Measurements from ENCODE around the gene NUAK2. TPM values are rescaled to one million over a fixed set of nuclear protein-coding genes. Genes with fewer than 3 reads are reported as not detected.
A peak's percentile ranks its signal among the peaks of the same experiment; 100 is the strongest.

The NUAK2 gene
- total RNA-seq, 1 experiment from 2014 or later = 25.7 TPM

- Histone ChIP-seq H3K27me3 (replicated peaks; ENCODE audit: control insufficient read depth, insufficient read depth, low read length) (no peaks in the 10 kb centered on the region), H3K36me3 (ENCODE audit: control insufficient read depth, insufficient read depth, low read length) (no peaks in the 10 kb centered on the region), H3K4me1 (peaks cover 85% of the 10 kb centered on the region), H3K9me3 (no peaks in the 10 kb centered on the region), H3K4me3 (ENCODE audit: low read depth, low read length) (no peak overlapping the region)
- peaks cover 29% of the 10 kb centered on the region for H3K36me3 Mint-ChIP-seq (ENCODE audit: insufficient read depth, unreplicated experiment)
- no peaks in the 10 kb centered on the region for H3K9me3 Mint-ChIP-seq (ENCODE audit: unreplicated experiment)
- peaks cover 51% of the 10 kb centered on the region for H3K4me1 Mint-ChIP-seq (ENCODE audit: low read depth, unreplicated experiment)
- CTCF ChIA-PET = interaction anchor here (1.2 to 1.8 kb wide), 3 partner anchors 10 to 22 kb away, joined by 5 to 17 read pairs (median 12); no protein-coding TSS in a partner anchor
- POLR2A ChIA-PET = interaction anchor here (0.5 to 2.4 kb wide), 4 partner anchors 10 to 191 kb away, joined by 3 to 12 read pairs (median 6); partner anchors contain the start of gene NUAK2
- intact Hi-C loops (cut with micrococcal nuclease; ENCODE audit: unreplicated experiment) = no loop called here
- H3K27me3 Mint-ChIP-seq (ENCODE audit: insufficient read depth, unreplicated experiment) = no peaks in the 10 kb centered on the region
- H3K27ac Mint-ChIP-seq (ENCODE audit: unreplicated experiment) = peak overlapping the region; percentile 97
- BruUV-seq (replicated peaks) = TSS peak; percentile 56
- peak overlapping the region; percentile 46 for H3K4me3 Mint-ChIP-seq (ENCODE audit: unreplicated experiment)
- no peak for DNase-seq
- TF ChIP-seq, protein P1, sequence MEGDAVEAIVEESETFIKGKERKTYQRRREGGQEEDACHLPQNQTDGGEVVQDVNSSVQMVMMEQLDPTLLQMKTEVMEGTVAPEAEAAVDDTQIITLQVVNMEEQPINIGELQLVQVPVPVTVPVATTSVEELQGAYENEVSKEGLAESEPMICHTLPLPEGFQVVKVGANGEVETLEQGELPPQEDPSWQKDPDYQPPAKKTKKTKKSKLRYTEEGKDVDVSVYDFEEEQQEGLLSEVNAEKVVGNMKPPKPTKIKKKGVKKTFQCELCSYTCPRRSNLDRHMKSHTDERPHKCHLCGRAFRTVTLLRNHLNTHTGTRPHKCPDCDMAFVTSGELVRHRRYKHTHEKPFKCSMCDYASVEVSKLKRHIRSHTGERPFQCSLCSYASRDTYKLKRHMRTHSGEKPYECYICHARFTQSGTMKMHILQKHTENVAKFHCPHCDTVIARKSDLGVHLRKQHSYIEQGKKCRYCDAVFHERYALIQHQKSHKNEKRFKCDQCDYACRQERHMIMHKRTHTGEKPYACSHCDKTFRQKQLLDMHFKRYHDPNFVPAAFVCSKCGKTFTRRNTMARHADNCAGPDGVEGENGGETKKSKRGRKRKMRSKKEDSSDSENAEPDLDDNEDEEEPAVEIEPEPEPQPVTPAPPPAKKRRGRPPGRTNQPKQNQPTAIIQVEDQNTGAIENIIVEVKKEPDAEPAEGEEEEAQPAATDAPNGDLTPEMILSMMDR (IDR thresholded peaks at IDR 0.05; ENCODE audit: insufficient read depth in 1 of 2, low read depth in 1 of 2, low read length in 1 of 2, severe bottlenecking in 1 of 2, unreplicated experiment in 1 of 2) = no peak
These were observed 26.6 kb downstream of the NUAK2 start for GRCh38 chr1:205294934-205295333.

GRCh38 chr1:205294175-205294917 is 27.2 kb downstream of the NUAK2 start:
- H3K36me3 Mint-ChIP-seq (ENCODE audit: insufficient read depth, unreplicated experiment) = peaks cover 23% of the 10 kb centered on the region

More at GRCh38 chr1:205294175-205294917, 27.2 kb downstream of the NUAK2 start:
- Mint-ChIP-seq H3K4me3 (ENCODE audit: unreplicated experiment) (peak overlapping the region; percentile 46), H3K27me3 (ENCODE audit: insufficient read depth, unreplicated experiment) (no peaks in the 10 kb centered on the region), H3K4me1 (ENCODE audit: low read depth, unreplicated experiment) (peaks cover 51% of the 10 kb centered on the region), H3K27ac (ENCODE audit: unreplicated experiment) (peak overlapping the region; percentile 97), H3K9me3 (ENCODE audit: unreplicated experiment) (no peaks in the 10 kb centered on the region)
- BruUV-seq (replicated peaks) = no TSS peak
- H3K4me3 ChIP-seq (ENCODE audit: low read depth, low read length) = no peak overlapping the region
- intact Hi-C loops (cut with micrococcal nuclease; ENCODE audit: unreplicated experiment) = no loop called here
- peaks cover 79% of the 10 kb centered on the region for H3K4me1 ChIP-seq
- TF ChIP-seq, protein P1 (IDR thresholded peaks at IDR 0.05; ENCODE audit: insufficient read depth in 1 of 2, low read depth in 1 of 2, low read length in 1 of 2, severe bottlenecking in 1 of 2, unreplicated experiment in 1 of 2) = no peak
- peak; percentile 74 to 88 for DNase-seq
- POLR2A ChIA-PET = interaction anchor here (0.6 to 2.4 kb wide), 4 partner anchors 10 to 230 kb away, joined by 3 to 12 read pairs (median 4); partner anchors contain the start of gene NUAK2
- CTCF ChIA-PET = interaction anchor here (0.8 to 1.8 kb wide), 5 partner anchors 9 to 191 kb away, joined by 4 to 17 read pairs (median 5); no protein-coding TSS in a partner anchor
- no peaks in the 10 kb centered on the region for H3K27me3 ChIP-seq (replicated peaks; ENCODE audit: control insufficient read depth, insufficient read depth, low read length)
- no peaks in the 10 kb centered on the region for H3K36me3 ChIP-seq (ENCODE audit: control insufficient read depth, insufficient read depth, low read length)
- no peaks in the 10 kb centered on the region for H3K9me3 ChIP-seq
